Endothelial cell of umbilical vein (primary cell): ENCODE data around the gene SAFB. TPM values are rescaled to one million over a fixed set of nuclear protein-coding genes. Genes with fewer than 3 reads are reported as not detected.
A peak's percentile ranks its signal among the peaks of the same experiment; 100 is the strongest.

Source experiments
- BruUV-seq: library from RNA; stranded (reverse); fragments of 400-500 nt; replicated peaks from 2 replicates; lab custom pipeline; 2021; lab: Mats Ljungman, UMichigan
- CTCF ChIA-PET: fragments of 300-600, 350-600 bp; sonication (Branson Sonifier 250); formaldehyde crosslinking; loops from one replicate; lab custom pipeline; 2021; ENCODE audit warnings: antibody characterized with exemption, inconsistent platforms; lab: Charles Lee
- POLR2A ChIA-PET: fragments of 300-600, 350-600 bp; sonication (Branson Sonifier 250); formaldehyde crosslinking; loops from one replicate; lab custom pipeline; 2021; ENCODE audit warnings: antibody characterized with exemption, inconsistent platforms; lab: Charles Lee
- DNase-seq: peaks from one replicate; pipeline ENCODE4 v3.0.0-alpha.2; 2011; ENCODE audit warnings: low read depth, low spot score
- FAIRE-seq: peaks from 2 replicates; lab custom pipeline; 2011; peaks lifted over from hg19 to GRCh38; lab: Jason Lieb, UNC
- H2AFZ ChIP-seq: 2 replicates; pipeline ENCODE4 v1.6.0; 2012; ENCODE audit warnings: low read depth, low read length, control low read depth, inconsistent platforms
- H3K27ac ChIP-seq: 2 replicates; pipeline ENCODE4 v1.5.1; 2011; ENCODE audit warnings: low read depth, mild to moderate bottlenecking, control low read depth, low read length, moderate library complexity; ENCODE audit not compliant: insufficient read depth
- H3K27me3 ChIP-seq, 2 experiments: 2 replicates each; pipeline versions ENCODE4 v1.6.0 to v1.6.1; 2011; ENCODE audit warnings: low read length in 2 of 2, mixed read lengths in 1 of 2; ENCODE audit not compliant: control insufficient read depth in 2 of 2, insufficient read depth in 2 of 2
- H3K36me3 ChIP-seq, 2 experiments: 2 replicates in 1 of 2; 3 replicates in 1 of 2; pipeline ENCODE4 v1.5.1; 2011; ENCODE audit warnings: low read length in 2 of 2, mild to moderate bottlenecking in 1 of 2, moderate library complexity in 1 of 2; ENCODE audit not compliant: control insufficient read depth in 2 of 2, insufficient read depth in 2 of 2; ENCODE audit errors: extremely low read depth in 1 of 2
- H3K4me1 ChIP-seq: 3 replicates; pipeline ENCODE4 v1.5.1; 2011; ENCODE audit warnings: mild to moderate bottlenecking, low read length; ENCODE audit not compliant: control insufficient read depth, insufficient read depth; ENCODE audit errors: extremely low read depth
- H3K4me2 ChIP-seq: 2 replicates; pipeline ENCODE4 v1.6.1; 2011; ENCODE audit warnings: low read length, control low read depth, mixed read lengths; ENCODE audit not compliant: insufficient read depth
- H3K4me3 ChIP-seq, 3 experiments: fragments of 200-600 bp in 1 of 3; sonication (generic), shearing (Covaris generic) in 1 of 3; replicated peaks in 1 of 3; 2 replicates each; pipeline ENCODE4 v1.5.1; 2011 to 2016; ENCODE audit warnings: control low read depth in 3 of 3, low read length in 3 of 3, mild to moderate bottlenecking in 2 of 3, inconsistent platforms in 1 of 3, low read depth in 1 of 3, moderate library complexity in 1 of 3; ENCODE audit not compliant: insufficient read depth in 1 of 3
- H3K79me2 ChIP-seq: 2 replicates; pipeline ENCODE4 v1.6.0; 2012; ENCODE audit warnings: low read length, inconsistent platforms; ENCODE audit not compliant: control insufficient read depth, insufficient read depth
- H3K9ac ChIP-seq: replicated peaks from 2 replicates; pipeline ENCODE3; 2011; ENCODE audit warnings: low read length, control low read depth; ENCODE audit not compliant: insufficient read depth; ENCODE audit errors: extremely low read depth
- H3K9me1 ChIP-seq: replicated peaks from 3 replicates; pipeline ENCODE4 v1.6.0; 2011; ENCODE audit warnings: mild to moderate bottlenecking, low read length; ENCODE audit not compliant: control insufficient read depth, insufficient read depth; ENCODE audit errors: extremely low read depth
- H3K9me3 ChIP-seq: replicated peaks from 2 replicates; pipeline ENCODE4 v1.5.1; 2012; ENCODE audit warnings: low read length, inconsistent platforms; ENCODE audit not compliant: control insufficient read depth, insufficient read depth
- H4K20me1 ChIP-seq: replicated peaks from 2 replicates; pipeline ENCODE3; 2011; ENCODE audit warnings: mild to moderate bottlenecking, low read length; ENCODE audit not compliant: control insufficient read depth, insufficient read depth; ENCODE audit errors: extremely low read depth
- EZH2 ChIP-seq: IDR thresholded peaks from 2 replicates; pipeline ENCODE4 v1.6.1; 2012; ENCODE audit warnings: borderline replicate concordance, low read depth, mild to moderate bottlenecking, moderate library complexity, low read length, inconsistent platforms; ENCODE audit not compliant: severe bottlenecking
- FOS ChIP-seq: IDR thresholded peaks from 2 replicates; pipeline ENCODE4 v1.6.1; 2011; ENCODE audit warnings: mild to moderate bottlenecking, low read length, moderate library complexity, borderline replicate concordance; ENCODE audit not compliant: insufficient read depth
- GATA2 ChIP-seq: IDR thresholded peaks from 2 replicates; pipeline ENCODE4 v1.7.0; 2011; ENCODE audit warnings: low read depth, mild to moderate bottlenecking, moderate library complexity, mixed read lengths, low read length; ENCODE audit not compliant: insufficient read length, insufficient read depth
- JUN ChIP-seq: IDR thresholded peaks from 2 replicates; pipeline ENCODE4 v1.6.1; 2011; ENCODE audit warnings: borderline replicate concordance, low read depth; ENCODE audit not compliant: insufficient read length, insufficient read depth
- MYC ChIP-seq: IDR thresholded peaks from one replicate; pipeline ENCODE4 v1.6.1; 2011; ENCODE audit warnings: mild to moderate bottlenecking, low read depth, low read length
- POLR2A ChIP-seq: IDR thresholded peaks from 2 replicates; pipeline ENCODE4 v1.6.1; 2012; ENCODE audit warnings: low read depth, mild to moderate bottlenecking, control low read depth, low read length
- dilution Hi-C: fragments of 300-500 bp; cut with MboI; formaldehyde crosslinking; loops from one replicate; pipeline ENCODE4 v1.15.0; 2019; ENCODE audit warnings: low sequenced_read_pairs; ENCODE audit not compliant: extremely low pct_ligation_motif_present
- intact Hi-C: fragments of 100-400 bp; cut with micrococcal nuclease; formaldehyde crosslinking; loops from one replicate; pipeline ENCODE4 v1.10.0; 2022
- polyA plus RNA-seq, 4 experiments: library from polyadenylated mRNA; depleted of rRNA in 3 of 4; stranded (reverse) in 3 of 4; unstranded in 1 of 4; fragments of >200 nt; gene quantifications; 2 replicates each; pipeline versions ENCODE4 v1.2.1 to v1.2.3, GENCODE V29; 2011 to 2012; ENCODE audit warnings: missing spikeins in 1 of 4
- total RNA-seq: library from RNA; stranded (reverse); gene quantifications from 2 replicates; pipeline ENCODE4 v1.2.3, GENCODE V29; 2021

SAFB gene
- total and polyA plus RNA-seq, 2 donors (not counting 3 experiments of a cell fraction or from before 2014, with no cell fraction given) = 44.7 to 109 TPM

DNA sequence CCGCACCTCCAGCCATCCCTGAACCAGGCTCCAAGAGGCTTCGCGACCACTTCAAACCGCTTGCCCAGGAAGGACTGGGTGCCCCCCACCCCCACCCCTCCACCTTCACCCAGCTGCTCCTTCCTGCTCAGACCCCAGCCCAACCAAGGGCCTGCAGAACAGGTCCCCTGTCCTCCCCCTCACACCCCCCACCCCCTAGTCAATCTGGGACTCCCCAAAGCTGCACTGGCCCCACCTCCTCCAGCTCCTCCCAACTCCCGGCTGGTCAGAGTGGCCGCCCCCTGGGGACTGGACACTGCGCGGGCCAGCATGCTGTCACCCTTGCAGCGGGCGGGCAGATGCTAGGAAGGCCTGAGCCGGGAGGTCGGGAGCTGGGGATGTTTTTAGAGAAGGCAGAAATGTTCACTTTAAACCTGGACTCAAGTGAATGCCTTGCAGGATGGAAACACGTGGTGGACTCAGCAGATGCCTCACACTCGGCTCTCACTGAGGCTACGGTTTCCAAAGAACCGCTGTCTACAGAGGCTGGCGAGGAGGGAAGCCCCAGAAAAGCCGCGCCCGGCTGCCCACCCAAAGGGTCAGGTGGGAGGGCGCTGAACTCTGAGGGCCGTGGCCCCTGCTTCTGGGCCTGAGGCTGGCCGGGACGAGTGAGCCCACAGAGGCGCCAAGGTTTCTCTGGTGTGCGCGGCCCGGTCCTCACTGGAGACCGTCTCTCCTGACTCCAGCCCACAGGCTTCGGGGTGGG, 75.2 kb downstream of the SAFB start:
- H3K27ac ChIP-seq = no peak overlapping the region
- no peaks in the 10 kb centered on the region for H3K4me1 ChIP-seq
- DNase-seq = no peak
- no TSS peak for BruUV-seq
- H4K20me1 ChIP-seq = no peaks in the 10 kb centered on the region
- POLR2A ChIA-PET = interaction anchor here (0.9 kb wide), 1 partner anchor 11 kb away, joined by 5 read pairs; no protein-coding TSS in a partner anchor
- H3K4me2 ChIP-seq = no peak overlapping the region
- FAIRE-seq = no peak
- H3K9ac ChIP-seq = no peak overlapping the region
- intact Hi-C loops (no loop called here), dilution Hi-C loops (no loop called here)
- H3K9me1 ChIP-seq = no peaks in the 10 kb centered on the region
- TF ChIP-seq MYC = no peak
- TF ChIP-seq EZH2 = no peak
- TF ChIP-seq FOS = no peak
- TF ChIP-seq POLR2A = peak; percentile 0
- no peak overlapping the region for H3K4me3 ChIP-seq
- H2AFZ ChIP-seq = no peak overlapping the region
- H3K36me3 ChIP-seq = peaks cover 3 to 39% of the 10 kb centered on the region in 2 experiments
- peaks cover 22% of the 10 kb centered on the region for H3K79me2 ChIP-seq
- CTCF ChIA-PET = no interaction called here
- H3K9me3 ChIP-seq = no peaks in the 10 kb centered on the region
- H3K27me3 ChIP-seq = no peaks in the 10 kb centered on the region

DNA sequence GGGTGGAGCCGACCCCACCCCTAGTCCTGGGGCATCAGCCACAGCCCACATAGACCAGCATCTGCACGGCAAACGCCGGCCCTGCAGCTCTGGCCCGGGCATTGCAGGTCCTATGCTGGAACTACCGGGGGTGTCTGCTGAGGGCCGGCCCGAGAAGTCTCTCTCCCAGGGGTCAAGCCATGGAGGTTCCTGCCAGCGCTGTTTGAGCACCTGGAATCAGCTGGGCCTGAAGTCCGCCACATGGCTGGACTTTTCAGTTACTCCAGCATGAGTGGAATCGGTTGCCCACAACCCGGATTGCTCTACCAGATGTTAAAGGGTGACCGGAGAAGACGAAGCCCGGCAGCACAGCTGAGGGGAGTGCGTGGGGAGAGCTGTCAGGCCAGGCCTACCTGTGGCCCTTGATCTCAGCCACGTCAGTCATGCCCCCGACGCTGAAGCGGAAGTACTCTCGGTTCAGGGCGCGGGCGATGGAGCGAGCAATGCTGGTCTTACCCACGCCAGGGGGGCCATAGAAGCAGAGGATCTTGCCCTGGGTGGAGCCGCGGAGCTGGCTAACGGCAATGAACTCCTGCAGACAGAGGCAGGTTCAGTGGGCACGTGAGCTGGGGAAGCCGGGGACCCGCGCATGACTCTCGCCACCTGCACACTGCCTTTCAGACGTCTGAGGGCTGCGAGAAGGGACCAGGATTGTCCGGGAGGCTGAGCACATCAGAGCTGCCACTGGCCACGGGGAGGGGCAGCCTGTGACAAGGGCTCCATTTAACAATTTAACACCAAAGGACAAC, 75.9 kb downstream of the SAFB start:
- FAIRE-seq = no peak
- H3K27me3 ChIP-seq = no peaks in the 10 kb centered on the region
- ChIA-PET POLR2A (interaction anchor here (0.9 kb wide), 1 partner anchor 12 kb away, joined by 5 read pairs; no protein-coding TSS in a partner anchor), CTCF (interaction anchor here (1.0 kb wide), 1 partner anchor 9 kb away, joined by 3 read pairs; the partner anchor contains the start of gene RPL36)
- H3K9me3 ChIP-seq = no peaks in the 10 kb centered on the region
- H3K4me3 ChIP-seq = no peak overlapping the region
- H3K4me1 ChIP-seq = peaks cover 2% of the 10 kb centered on the region
- DNase-seq = no peak
- H3K27ac ChIP-seq = no peak overlapping the region
- intact Hi-C loops = no loop called here
- H2AFZ ChIP-seq = no peak overlapping the region
- no peak overlapping the region for H3K9ac ChIP-seq
- dilution Hi-C loops = no loop called here
- BruUV-seq = no TSS peak
- H3K9me1 ChIP-seq = no peaks in the 10 kb centered on the region
- peaks cover 8 to 36% of the 10 kb centered on the region in 2 experiments for H3K36me3 ChIP-seq
- H3K79me2 ChIP-seq = peaks cover 15% of the 10 kb centered on the region
- TF ChIP-seq JUN = no peak
- TF ChIP-seq FOS = no peak
- TF ChIP-seq GATA2 = no peak
- peak; percentile 26 for TF ChIP-seq POLR2A
- no peak overlapping the region for H3K4me2 ChIP-seq
- H4K20me1 ChIP-seq = no peaks in the 10 kb centered on the region
